Heart right ventricle (tissue), 16 donors: ENCODE results near the gene ANKRD42. TPM values are rescaled to one million over a fixed set of nuclear protein-coding genes. Genes with fewer than 3 reads are reported as not detected.

ENCODE experiments used
- ATAC-seq, 8 donors: fragments of 200-7000 bp; cut with Tn5 transposase; one replicate each; pipeline ENCODE4 v1.9.1; 2020; ENCODE audit warnings: mild to moderate bottlenecking in 8 of 8, moderate library complexity in 8 of 8, moderate number of reproducible peaks in 1 of 8
- DNase-seq, 2 donors: peaks; one replicate each; pipeline ENCODE4 v3.0.0-alpha.2; 2020
- H3K27ac ChIP-seq, 10 donors: fragments of 200-600 bp; sonication (generic) in 2 of 10; one replicate each; pipeline versions ENCODE4 v1.5.0 to v1.8.0; 2020 to 2022; ENCODE audit warnings: mild to moderate bottlenecking in 3 of 10
- H3K27me3 ChIP-seq, 7 donors: fragments of 200-600 bp; one replicate each; pipeline ENCODE4 v1.8.0; 2021 to 2022; ENCODE audit warnings: mild to moderate bottlenecking in 2 of 7
- H3K36me3 ChIP-seq, 9 donors: fragments of 200-600 bp; sonication (generic) in 1 of 9; one replicate each; pipeline versions ENCODE4 v1.5.0 to v1.8.0; 2020 to 2022; ENCODE audit warnings: mild to moderate bottlenecking in 2 of 9
- H3K4me1 ChIP-seq, 9 donors: fragments of 200-600 bp; sonication (generic) in 1 of 9; one replicate each; pipeline versions ENCODE4 v1.5.0 to v1.8.0; 2020 to 2022; ENCODE audit warnings: mild to moderate bottlenecking in 4 of 9
- H3K4me3 ChIP-seq, 10 donors: fragments of 200-600 bp; sonication (generic) in 2 of 10; one replicate each; pipeline versions ENCODE4 v1.5.0 to v1.8.0; 2020 to 2022; ENCODE audit warnings: mild to moderate bottlenecking in 7 of 10, moderate library complexity in 2 of 10
- H3K9me3 ChIP-seq, 11 donors: fragments of 200-600 bp in 10 of 11; sonication (generic) in 2 of 11; one replicate each; pipeline versions ENCODE4 v1.5.0 to v1.8.0; 2013 to 2022; ENCODE audit warnings: mild to moderate bottlenecking in 2 of 11, control low read depth in 1 of 11, moderate library complexity in 1 of 11
- WGBS, 2 donors: extraction: QIAGEN DNeasy Blood & Tissue Kit; methylation state at CpG; one replicate each; pipeline ENCODE4 v1.1.7; 2013; ENCODE audit warnings: inconsistent platforms in 1 of 2; 5-methylcytosine and 5-hydroxymethylcytosine counted together
- intact Hi-C, 10 donors: fragments of 100-400 bp; cut with DNase I; formaldehyde crosslinking; loops; one replicate each; pipeline versions ENCODE4 v1.11.1 to v1.14.2; 2022
- polyA plus RNA-seq, 2 donors: library from polyadenylated mRNA; stranded (reverse); fragments of 200-250 nt; gene quantifications; one replicate each; pipeline ENCODE4 v1.2.3, GENCODE V29; 2013
- total RNA-seq, 10 donors: library from RNA; stranded (reverse); fragmentation: NEBNext Ultra II Directional in 3 of 10; extraction: Animal tissue kit (Norgen Biotek cat#: 25700) in 3 of 10; gene quantifications; one replicate each; pipeline versions ENCODE4 v1.2.1 to v1.2.4, GENCODE V29; 2021 to 2023
- TF ChIP-seq, protein P1 (sequence below), 9 donors: fragments of 200-600 bp; sonication (generic) in 2 of 9; IDR thresholded peaks; one replicate each; pipeline versions ENCODE4 v1.5.0 to v1.8.0; 2021 to 2022; ENCODE audit warnings: antibody characterized with exemption in 9 of 9, mild to moderate bottlenecking in 5 of 9, moderate library complexity in 1 of 9
- donor health status: Arrhythmogenic right ventricular cardiomyopathy.
- donor health status: ischemic (EF 13 %, LVEDD 7.1; RV severe dilation, severe dysfunction).
- donor health status: healthy with polysubstance abuse.
- donor health status: DM: no; HTN: yes; CAD: no.
- donor health status: DM: no; HTN: no; CAD: no.
- donor health status: ischemic (EF 25% LVEDD 6.9; RV normal size, moderate dysfunction).
- donor health status: ischemic (EF 25% LVEDD 5.7; RV mildly dilated, moderate dysfunction).
- donor health status: healthy.
- donor health status: DM: yes; HTN: yes; CAD: no.
- donor health status: Ischemic cardiomyopathy.
- donor health status: ischemic (EF 35%, LVEDD 5.7; RV mildly dilated, moderate dysfunction).
- donor health status: nonischemic (EF 11% LVEDD 7.7; RV severe dilation, severe dysfunction).
- donor health status: DM: yes; HTN: yes; CAD: no.
- donor health status: PGD.
- donor health status: ischemic (EF 29% LVEDD 5.4; RV normal size, mild dysfunction).
- donor health status: nonischemic (EF 23%, LVEDD 6.1; RV moderate dilation, normal function).

The ANKRD42 gene
- total and polyA plus RNA-seq, 12 donors = 2.0 to 10.7 (median 5.7) TPM

GRCh38 chr11:83161610-83162199 lies 31.8 kb upstream of the ANKRD42 start:
- Histone ChIP-seq H3K9me3 (no peaks in the 10 kb centered on the region), H3K4me3 (peak overlapping the region in 2 of 10 donors; percentile 86 to 90), H3K36me3 (peaks cover 0 to 68% (median 28%) of the 10 kb centered on the region in 9 donors), H3K4me1 (peaks cover 0 to 63% (median 44%) of the 10 kb centered on the region in 9 donors), H3K27ac (peak overlapping the region in 4 of 10 donors; percentile 4 to 96 (median 20)), H3K27me3 (no peaks in the 10 kb centered on the region)
- WGBS, 2 donors = 35 to 44% methylated on average over 1 of the region's 1 CpG
- DNase-seq (no peak), ATAC-seq (no peak)
- intact Hi-C loops = loop anchor here in 3 of 10 donors (2.0 to 10.0 kb wide), 3 partner anchors 13 to 257 kb away; partner anchors contain the start of genes DDIAS (in 1 of the 3) and PRCP (in 1 of the 3)
- TF ChIP-seq, protein P1, sequence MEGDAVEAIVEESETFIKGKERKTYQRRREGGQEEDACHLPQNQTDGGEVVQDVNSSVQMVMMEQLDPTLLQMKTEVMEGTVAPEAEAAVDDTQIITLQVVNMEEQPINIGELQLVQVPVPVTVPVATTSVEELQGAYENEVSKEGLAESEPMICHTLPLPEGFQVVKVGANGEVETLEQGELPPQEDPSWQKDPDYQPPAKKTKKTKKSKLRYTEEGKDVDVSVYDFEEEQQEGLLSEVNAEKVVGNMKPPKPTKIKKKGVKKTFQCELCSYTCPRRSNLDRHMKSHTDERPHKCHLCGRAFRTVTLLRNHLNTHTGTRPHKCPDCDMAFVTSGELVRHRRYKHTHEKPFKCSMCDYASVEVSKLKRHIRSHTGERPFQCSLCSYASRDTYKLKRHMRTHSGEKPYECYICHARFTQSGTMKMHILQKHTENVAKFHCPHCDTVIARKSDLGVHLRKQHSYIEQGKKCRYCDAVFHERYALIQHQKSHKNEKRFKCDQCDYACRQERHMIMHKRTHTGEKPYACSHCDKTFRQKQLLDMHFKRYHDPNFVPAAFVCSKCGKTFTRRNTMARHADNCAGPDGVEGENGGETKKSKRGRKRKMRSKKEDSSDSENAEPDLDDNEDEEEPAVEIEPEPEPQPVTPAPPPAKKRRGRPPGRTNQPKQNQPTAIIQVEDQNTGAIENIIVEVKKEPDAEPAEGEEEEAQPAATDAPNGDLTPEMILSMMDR (IDR thresholded peaks at IDR 0.05) = no peak

DNA sequence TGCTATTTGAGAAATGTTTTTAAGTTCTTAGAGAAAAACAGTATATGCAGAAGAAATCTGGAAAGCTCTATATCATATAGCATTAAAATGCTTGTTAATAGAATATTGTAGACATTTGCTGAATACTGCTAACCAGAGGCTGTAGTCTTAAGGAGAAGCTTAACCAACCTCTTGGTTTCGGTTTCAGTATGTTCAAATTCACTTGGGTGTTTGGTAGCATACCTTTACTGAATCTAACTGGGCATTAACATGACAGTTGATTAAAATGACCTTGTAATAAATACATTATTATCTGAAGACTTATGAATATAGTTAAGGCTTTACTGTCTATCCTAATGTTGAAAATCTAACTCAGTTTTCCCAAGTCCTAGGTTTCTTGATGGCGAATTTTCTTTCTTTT lies 31.1 kb upstream of the ANKRD42 start:
- Histone ChIP-seq H3K27ac (peak overlapping the region in 3 of 10 donors; percentile 4 to 28 (median 22)), H3K36me3 (peaks cover 0 to 74% (median 34%) of the 10 kb centered on the region in 9 donors), H3K4me3 (peak overlapping the region in 1 of 10 donors; percentile 86), H3K9me3 (no peaks in the 10 kb centered on the region), H3K4me1 (peaks cover 0 to 63% (median 44%) of the 10 kb centered on the region in 9 donors), H3K27me3 (no peaks in the 10 kb centered on the region)
- TF ChIP-seq, protein P1 (IDR thresholded peaks at IDR 0.05) = no peak
- intact Hi-C loops = loop anchor here in 2 of 10 donors (10.0 kb wide), 2 partner anchors 178 to 258 kb away; partner anchors contain the start of genes DDIAS (in 1 of the 2) and PRCP (in 1 of the 2)
- 78 to 85% methylated on average over 2 of the region's 2 CpGs for WGBS, 2 donors
- DNase-seq (no peak), ATAC-seq (no peak)

- Histone ChIP-seq H3K36me3 (peaks cover 0 to 100% (median 62%) of the 10 kb centered on the region in 9 donors), H3K27ac (no peak overlapping the region), H3K4me1 (peaks cover 0 to 54% (median 47%) of the 10 kb centered on the region in 9 donors), H3K27me3 (no peaks in the 10 kb centered on the region), H3K4me3 (no peak overlapping the region), H3K9me3 (no peaks in the 10 kb centered on the region)
- DNase-seq (no peak), ATAC-seq (no peak)
- intact Hi-C loops = loop anchor here in 3 of 10 donors (1.0 to 10.0 kb wide), 3 partner anchors 182 to 265 kb away; partner anchors contain the start of genes DDIAS (in 2 of the 3) and PRCP (in 1 of the 3)
- TF ChIP-seq, protein P1 (IDR thresholded peaks at IDR 0.05) = no peak
- WGBS, 2 donors = 95 to 97% methylated on average over 11 of the region's 11 CpGs
Measured at GRCh38 chr11:83166193-83166866, 27.2 kb upstream of the ANKRD42 start.

DNA sequence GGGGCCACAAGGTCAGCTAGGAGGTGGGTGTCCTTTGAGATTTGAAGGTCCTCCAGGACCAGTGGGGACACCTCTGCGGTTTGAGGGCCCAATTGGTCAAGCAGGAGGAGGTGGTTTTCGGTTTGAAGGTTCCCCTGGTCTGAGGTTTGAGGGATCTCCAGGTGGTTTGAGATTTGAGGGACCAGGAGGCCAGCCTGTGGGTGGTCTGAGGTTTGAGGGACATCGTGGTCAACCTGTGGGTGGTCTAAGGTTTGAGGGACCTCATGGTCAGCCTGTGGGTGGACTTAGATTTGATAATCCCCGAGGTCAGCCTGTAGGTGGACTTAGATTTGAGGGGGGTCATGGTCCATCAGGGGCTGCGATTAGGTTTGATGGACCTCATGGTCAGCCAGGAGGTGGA lies 24.8 kb upstream of the ANKRD42 start:
- 96 to 98% methylated on average over 5 of the region's 5 CpGs for WGBS, 2 donors
- peak in 2 of 8 donors; percentile 19 to 53 for ATAC-seq
- no peak overlapping the region for H3K27ac ChIP-seq
- DNase-seq = no peak
- no peak overlapping the region for H3K4me3 ChIP-seq
- no peaks in the 10 kb centered on the region for H3K27me3 ChIP-seq
- TF ChIP-seq, protein P1 (IDR thresholded peaks at IDR 0.05) = no peak
- intact Hi-C loops = loop anchor here in 2 of 10 donors (10.0 kb wide), 2 partner anchors 184 to 264 kb away; partner anchors contain the start of genes DDIAS (in 1 of the 2) and PRCP (in 1 of the 2)
- H3K9me3 ChIP-seq = no peaks in the 10 kb centered on the region
- H3K36me3 ChIP-seq = peaks cover 0 to 100% (median 72%) of the 10 kb centered on the region in 9 donors
- H3K4me1 ChIP-seq = peaks cover 0 to 55% (median 49%) of the 10 kb centered on the region in 9 donors
